Fibroblast of the aortic adventitia (primary cell): ENCODE measurements around the gene DNAH14. TPM values are rescaled to one million over a fixed set of nuclear protein-coding genes. Genes with fewer than 3 reads are reported as not detected.
"Not testable (repeated sequence)": the region's sequence is repeated elsewhere in the genome, so short reads cannot be mapped to it uniquely, and the experiment has no call there.

Experiments used
- DNase-seq: peaks from one replicate; pipeline ENCODE4 v3.0.0-alpha.2; 2010; ENCODE audit warnings: low read depth
- H3K4me3 ChIP-seq: 2 replicates; pipeline ENCODE4 v1.5.1; 2011; ENCODE audit warnings: low read depth, mild to moderate bottlenecking, control low read depth, low read length, moderate library complexity
- CTCF ChIP-seq: IDR thresholded peaks from 2 replicates; pipeline ENCODE4 v1.5.1; 2011; ENCODE audit warnings: mild to moderate bottlenecking, low read length, control low read depth, inconsistent platforms; ENCODE audit not compliant: insufficient read depth
- total RNA-seq: library from RNA; depleted of rRNA; stranded (reverse); fragments of >200 nt; gene quantifications from 2 replicates; pipeline ENCODE4 v1.2.3, GENCODE V29; 2012; ENCODE audit warnings: low replicate concordance

DNAH14 gene
- total RNA-seq, 1 donor, result 33.9 TPM

- DNase-seq, result no peak
- no peak overlapping the region for H3K4me3 ChIP-seq
- TF ChIP-seq CTCF, result no peak
These were observed 30.2 kb downstream of the DNAH14 start for GRCh38 chr1:224959656-224960055.

DNA sequence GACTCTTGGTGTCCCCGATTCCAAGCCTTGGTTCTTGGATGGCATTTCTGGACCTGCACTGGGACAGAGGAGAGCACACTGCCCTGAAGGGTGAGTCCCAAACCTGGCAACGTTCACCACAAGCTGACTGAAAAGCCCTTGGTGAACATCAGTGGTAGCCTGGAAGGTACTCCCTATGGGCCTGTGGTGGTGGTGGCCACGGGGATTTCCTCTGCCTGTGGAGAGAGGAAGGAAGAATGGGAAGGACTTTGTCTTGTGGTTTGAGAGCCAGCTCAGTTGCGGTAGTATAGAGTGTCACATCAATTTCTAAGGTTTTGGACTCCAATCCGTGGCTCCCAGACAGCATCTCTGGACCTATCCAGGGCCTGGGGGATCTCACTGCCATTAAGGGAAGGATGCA is 50.7 kb downstream of the DNAH14 start:
- no peak for DNase-seq
- H3K4me3 ChIP-seq, result no peak overlapping the region
- TF ChIP-seq CTCF, result no peak

- DNase-seq, H3K4me3 ChIP-seq: not testable (repeated sequence)
These were observed 52.5 kb downstream of the DNAH14 start for GRCh38 chr1:224981922-224982354.

GRCh38 chr1:224988042-224988441 is 58.6 kb downstream of the DNAH14 start:
- no peak for TF ChIP-seq CTCF
- no peak for DNase-seq
- H3K4me3 ChIP-seq, result no peak overlapping the region

- no peak for DNase-seq
- H3K4me3 ChIP-seq, result no peak overlapping the region
- no peak for TF ChIP-seq CTCF
These were observed 60.1 kb downstream of the DNAH14 start for GRCh38 chr1:224989615-224990014.

DNA sequence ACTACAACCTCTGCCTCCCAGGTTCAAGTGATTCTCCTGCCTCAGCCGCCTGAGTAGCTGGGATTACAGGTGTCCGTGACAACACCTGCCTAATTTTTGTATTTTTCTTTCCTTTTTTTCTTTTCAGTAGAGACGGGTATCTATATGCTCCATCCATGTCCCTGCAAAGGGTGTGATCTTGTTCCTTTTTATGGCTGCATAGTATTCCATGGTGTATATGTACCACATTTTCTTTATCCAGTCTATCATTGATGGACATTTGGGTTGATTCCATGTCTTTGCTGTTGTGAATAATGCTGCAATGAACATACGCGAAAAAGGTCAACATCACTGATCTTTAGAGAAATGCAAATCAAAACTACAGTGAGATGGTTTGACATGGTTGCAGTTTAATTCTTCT is 62.1 kb downstream of the DNAH14 start:
- DNase-seq, H3K4me3 ChIP-seq: not testable (repeated sequence)

DNA sequence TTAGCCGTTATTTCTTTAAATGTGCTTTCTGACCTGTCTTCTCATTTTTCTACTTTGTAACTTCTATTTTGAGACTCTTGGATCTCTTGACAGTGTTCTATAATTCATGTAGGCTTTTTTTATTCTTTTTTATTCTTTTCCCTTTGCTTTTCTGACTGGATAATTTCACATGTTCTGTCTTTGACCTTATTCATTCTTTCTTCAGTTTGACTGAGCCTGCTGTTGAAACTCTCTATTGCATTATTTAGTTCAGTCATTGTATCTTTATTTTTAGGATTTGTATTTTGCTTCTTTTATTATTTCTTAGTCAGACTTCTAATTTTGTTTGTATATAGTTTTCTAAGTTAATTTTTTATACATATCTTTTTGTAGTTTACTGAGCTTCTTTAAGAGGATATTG is 66.1 kb downstream of the DNAH14 start:
- no peak overlapping the region for H3K4me3 ChIP-seq
- no peak for DNase-seq
- TF ChIP-seq CTCF, result no peak

DNA sequence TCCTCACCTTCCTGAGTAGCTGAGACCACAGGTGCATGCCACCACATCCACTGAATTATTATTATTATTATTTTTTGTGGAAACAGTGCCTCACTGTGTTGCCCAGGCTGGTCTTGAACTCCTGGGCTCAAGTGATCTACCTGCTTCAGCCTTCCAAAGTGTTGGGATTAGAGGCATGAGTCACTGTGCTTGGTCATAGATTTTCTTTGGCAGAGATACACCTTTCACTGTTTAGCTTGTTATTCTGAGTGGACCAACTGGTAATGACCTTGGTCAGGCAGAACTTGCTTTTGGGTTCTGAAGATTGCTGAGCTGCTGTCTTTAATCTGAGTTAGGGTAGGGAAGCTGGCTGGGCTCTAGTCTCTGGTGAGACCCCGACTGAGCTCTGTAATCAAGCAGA is 66.8 kb downstream of the DNAH14 start:
- no peak for DNase-seq
- no peak for TF ChIP-seq CTCF
- no peak overlapping the region for H3K4me3 ChIP-seq
